AG04450 (cell line): ENCODE measurements around the gene UPF1. TPM values are rescaled to one million over a fixed set of nuclear protein-coding genes. Genes with fewer than 3 reads are reported as not detected.

Experiments used
- CTCF ChIA-PET: fragments of 300-600, 350-600 bp; formaldehyde crosslinking; extraction: SDS; loops from one replicate; lab custom pipeline; 2022; ENCODE audit warnings: antibody characterized with exemption, inconsistent platforms; lab: Charles Lee
- POLR2A ChIA-PET: fragments of 350-600 bp; formaldehyde crosslinking; extraction: SDS; loops from one replicate; lab custom pipeline; 2021; ENCODE audit warnings: antibody characterized with exemption, inconsistent platforms; lab: Yijun Ruan, JAX
- DNase-seq: peaks from one replicate; pipeline ENCODE4 v3.0.0-alpha.2; 2011; ENCODE audit warnings: low read depth, low spot score
- H3K27ac ChIP-seq: one replicate; pipeline ENCODE4 v1.5.1; 2012; ENCODE audit warnings: low read depth, low read length, control low read depth
- H3K27me3 ChIP-seq: one replicate; pipeline ENCODE4 v1.6.0; 2012; ENCODE audit warnings: low read length; ENCODE audit not compliant: control insufficient read depth, insufficient read depth
- H3K4me3 ChIP-seq: 2 replicates; pipeline ENCODE4 v1.5.1; 2011; ENCODE audit warnings: mild to moderate bottlenecking, low read depth, low read length, control low read depth
- H3K9me3 ChIP-seq: 2 replicates; pipeline ENCODE4 v1.5.1; 2012; ENCODE audit warnings: low read length; ENCODE audit not compliant: control insufficient read depth, insufficient read depth
- polyA plus RNA-seq: library from polyadenylated mRNA; depleted of rRNA; stranded (reverse); fragments of >200 nt; gene quantifications from 2 replicates; pipeline ENCODE4 v1.2.3, GENCODE V29; 2011
- TF ChIP-seq, protein P1 (sequence below): IDR thresholded peaks from 2 replicates; pipeline ENCODE4 v1.5.1; 2011; ENCODE audit warnings: low read depth, low read length, control low read depth, inconsistent platforms

The UPF1 gene
- polyA plus RNA-seq, 1 experiment, result 28.2 TPM

DNA sequence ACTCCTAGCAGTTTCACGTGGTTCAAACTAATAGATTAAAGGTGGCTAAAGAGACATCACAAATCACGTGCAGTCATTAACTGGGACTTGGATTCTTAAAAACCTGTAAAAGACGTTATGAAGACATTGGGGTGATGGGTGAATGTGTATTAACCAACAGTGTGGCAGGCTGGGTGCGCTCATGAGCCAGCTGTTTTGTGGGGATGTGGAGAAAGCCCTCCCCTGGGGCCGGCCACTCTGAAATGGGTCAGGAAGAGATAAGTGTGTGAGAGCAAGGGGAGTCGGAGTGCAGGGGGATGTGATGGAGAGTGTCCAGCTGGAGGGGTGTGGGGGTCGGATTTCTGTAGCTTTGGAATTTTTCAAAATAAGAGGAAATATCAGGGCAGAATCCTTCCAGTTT lies 10.4 kb downstream of the UPF1 start:
- H3K27me3 ChIP-seq, result no peaks in the 10 kb centered on the region
- TF ChIP-seq, protein P1, sequence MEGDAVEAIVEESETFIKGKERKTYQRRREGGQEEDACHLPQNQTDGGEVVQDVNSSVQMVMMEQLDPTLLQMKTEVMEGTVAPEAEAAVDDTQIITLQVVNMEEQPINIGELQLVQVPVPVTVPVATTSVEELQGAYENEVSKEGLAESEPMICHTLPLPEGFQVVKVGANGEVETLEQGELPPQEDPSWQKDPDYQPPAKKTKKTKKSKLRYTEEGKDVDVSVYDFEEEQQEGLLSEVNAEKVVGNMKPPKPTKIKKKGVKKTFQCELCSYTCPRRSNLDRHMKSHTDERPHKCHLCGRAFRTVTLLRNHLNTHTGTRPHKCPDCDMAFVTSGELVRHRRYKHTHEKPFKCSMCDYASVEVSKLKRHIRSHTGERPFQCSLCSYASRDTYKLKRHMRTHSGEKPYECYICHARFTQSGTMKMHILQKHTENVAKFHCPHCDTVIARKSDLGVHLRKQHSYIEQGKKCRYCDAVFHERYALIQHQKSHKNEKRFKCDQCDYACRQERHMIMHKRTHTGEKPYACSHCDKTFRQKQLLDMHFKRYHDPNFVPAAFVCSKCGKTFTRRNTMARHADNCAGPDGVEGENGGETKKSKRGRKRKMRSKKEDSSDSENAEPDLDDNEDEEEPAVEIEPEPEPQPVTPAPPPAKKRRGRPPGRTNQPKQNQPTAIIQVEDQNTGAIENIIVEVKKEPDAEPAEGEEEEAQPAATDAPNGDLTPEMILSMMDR, result no peak
- no peak overlapping the region for H3K27ac ChIP-seq
- no peak for DNase-seq
- CTCF ChIA-PET, result interaction anchor here (0.9 to 1.1 kb wide), 2 partner anchors 169 to 254 kb away, joined by 3 read pairs; partner anchors contain the start of gene REX1BD
- POLR2A ChIA-PET, result no interaction called here
- no peak overlapping the region for H3K4me3 ChIP-seq
- H3K9me3 ChIP-seq, result no peaks in the 10 kb centered on the region

DNA sequence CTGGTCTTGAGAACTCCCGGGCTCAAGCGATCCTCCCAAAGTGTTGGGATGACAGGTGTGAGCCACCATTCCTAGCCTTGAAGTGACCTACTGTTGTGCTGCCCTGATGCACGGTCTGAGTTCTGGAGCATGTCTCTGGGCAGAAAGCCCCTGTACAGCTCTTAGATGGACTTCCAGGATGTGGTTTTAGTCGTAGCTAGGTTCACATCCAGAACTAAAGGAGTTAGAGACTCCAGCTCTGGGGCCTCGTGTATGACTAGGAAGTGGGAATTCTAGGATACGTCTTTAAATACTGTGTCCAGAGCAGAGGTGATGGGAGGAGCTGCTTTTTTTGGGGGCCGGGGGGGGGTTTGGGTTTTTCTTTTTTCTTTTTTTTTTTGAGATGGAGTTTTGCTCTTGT lies 12.2 kb downstream of the UPF1 start:
- DNase-seq, result no peak
- CTCF ChIA-PET, result interaction anchor here (0.6 to 0.8 kb wide), 3 partner anchors 11 to 250 kb away, joined by 3 read pairs; no protein-coding TSS in a partner anchor
- POLR2A ChIA-PET, result interaction anchor here (0.6 kb wide), 1 partner anchor 255 kb away, joined by 7 read pairs; no protein-coding TSS in a partner anchor

DNA sequence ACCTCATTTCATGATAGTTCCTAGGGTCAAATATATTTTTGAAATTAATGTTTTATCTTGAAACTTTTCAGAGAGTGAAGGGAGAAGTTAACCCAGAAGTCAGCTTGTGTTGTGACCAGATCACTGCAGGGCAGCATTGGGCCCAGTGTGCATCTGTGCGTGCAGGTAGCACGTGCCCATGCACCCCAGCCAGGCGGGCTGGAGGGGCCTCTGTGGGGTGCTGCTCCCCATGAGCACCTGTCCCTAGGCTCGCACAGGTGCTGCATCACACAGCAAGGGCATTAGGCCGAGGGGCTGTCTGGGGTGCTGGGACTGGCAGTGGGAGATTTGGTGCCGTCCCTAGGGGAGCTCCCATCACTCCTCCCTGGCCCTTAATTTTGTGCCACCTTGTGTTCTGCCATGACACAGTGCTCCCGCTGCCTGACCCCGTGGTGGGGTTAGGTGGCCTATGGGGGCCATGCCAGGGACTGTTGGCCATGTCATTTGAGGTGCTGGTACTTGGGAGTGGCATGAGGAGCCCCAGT lies 13.1 kb downstream of the UPF1 start:
- CTCF ChIA-PET, result no interaction called here
- no peak overlapping the region for H3K27ac ChIP-seq
- TF ChIP-seq, protein P1, result no peak
- H3K4me3 ChIP-seq, result no peak overlapping the region
- POLR2A ChIA-PET, result no interaction called here
- DNase-seq, result no peak
- H3K9me3 ChIP-seq, result no peaks in the 10 kb centered on the region
- H3K27me3 ChIP-seq, result no peaks in the 10 kb centered on the region

More for the DNA sequence above, 12.2 kb downstream of the UPF1 start:
- no peak overlapping the region for H3K27ac ChIP-seq
- H3K27me3 ChIP-seq, result no peaks in the 10 kb centered on the region
- H3K4me3 ChIP-seq, result no peak overlapping the region
- TF ChIP-seq, protein P1, result no peak
- H3K9me3 ChIP-seq, result no peaks in the 10 kb centered on the region

DNA sequence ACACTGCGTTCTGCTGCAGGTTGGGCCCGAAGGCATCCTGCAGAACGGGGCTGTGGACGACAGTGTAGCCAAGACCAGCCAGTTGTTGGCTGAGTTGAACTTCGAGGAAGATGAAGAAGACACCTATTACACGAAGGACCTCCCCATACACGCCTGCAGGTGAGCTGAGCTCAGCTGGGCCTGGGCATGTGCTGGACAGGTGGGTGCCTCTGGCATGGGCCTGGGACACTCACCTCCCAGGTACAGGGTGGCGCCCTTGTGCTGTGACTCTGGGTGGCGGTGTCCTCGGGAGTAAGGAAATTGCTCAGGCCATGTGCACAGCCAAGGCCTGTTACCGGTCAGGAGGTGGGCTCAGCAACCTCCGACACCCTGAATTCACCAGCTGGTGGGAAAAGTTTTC lies 14.2 kb downstream of the UPF1 start:
- POLR2A ChIA-PET, result no interaction called here
- Histone ChIP-seq H3K4me3 (no peak overlapping the region), H3K27me3 (no peaks in the 10 kb centered on the region), H3K27ac (no peak overlapping the region), H3K9me3 (no peaks in the 10 kb centered on the region)
- no peak for DNase-seq
- CTCF ChIA-PET, result interaction anchor here (3.3 to 3.8 kb wide), 2 partner anchors 13 to 252 kb away, joined by 38 to 50 read pairs; no protein-coding TSS in a partner anchor
- TF ChIP-seq, protein P1, result no peak

DNA sequence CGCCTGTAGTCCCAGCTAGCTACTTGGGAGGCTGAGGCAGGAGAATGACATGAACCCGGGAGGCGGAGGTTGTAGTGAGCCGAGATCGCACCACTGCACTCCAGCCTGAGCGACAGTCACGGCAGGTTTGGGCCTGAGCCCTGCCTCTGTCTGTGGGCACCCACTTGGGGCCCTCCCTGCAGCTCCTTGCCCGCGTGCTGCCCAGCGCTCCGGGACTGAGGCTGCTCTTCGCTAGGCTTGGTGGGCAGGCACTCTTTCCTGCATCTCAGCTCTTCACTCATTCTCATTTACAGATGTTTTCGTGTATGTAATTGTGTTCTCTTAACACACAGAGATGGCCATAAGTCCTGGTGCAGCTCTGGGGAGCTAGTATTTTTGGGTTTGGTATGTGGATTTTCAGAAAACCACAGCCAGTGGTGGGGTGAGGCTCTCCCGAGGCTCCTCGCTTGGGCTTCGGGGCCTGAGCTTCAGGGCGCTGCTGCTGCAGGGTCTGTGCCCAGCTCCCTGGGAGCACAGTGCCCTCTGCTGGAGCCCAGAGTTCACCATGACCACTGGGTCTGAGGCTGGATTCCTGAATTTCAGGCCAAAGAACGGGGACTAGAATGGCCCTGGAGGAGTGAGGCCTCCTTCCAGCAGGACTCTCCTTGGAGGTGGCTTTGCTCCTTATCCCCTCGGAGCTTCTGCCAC lies 15.2 kb downstream of the UPF1 start:
- peak; percentile 53 for DNase-seq
- TF ChIP-seq, protein P1, result peak; percentile 96
- ChIA-PET POLR2A (interaction anchor here (0.8 to 1.5 kb wide), 5 partner anchors 14 to 275 kb away, joined by 3 to 5 read pairs (median 3); partner anchors contain the start of genes UBA52 and UPF1), CTCF (interaction anchor here (0.5 to 4.2 kb wide), 40 partner anchors 8 to 396 kb away, joined by 3 to 50 read pairs (median 4); partner anchors contain the start of genes REX1BD, TMEM59L, UBA52 and UPF1)
- Histone ChIP-seq H3K27me3 (no peaks in the 10 kb centered on the region), H3K4me3 (no peak overlapping the region), H3K9me3 (no peaks in the 10 kb centered on the region; the same call in 1 of the 2 replicates), H3K27ac (no peak overlapping the region)
